ENCODE results near the gene CATSPERB.
"Not testable (repeated sequence)": the region's sequence is repeated elsewhere in the genome, so short reads cannot be mapped to it uniquely, and the experiment has no call there.

The CATSPERB gene

GRCh38 chr14:91570021-91570420 lies 161.9 kb downstream of the CATSPERB start:
- no peak for TF ChIP-seq EZH2 (IDR thresholded peaks at IDR 0.05; ENCODE audit: borderline replicate concordance, low read depth, low read length, severe bottlenecking)
- TF ChIP-seq CTCF (IDR thresholded peaks at IDR 0.05; ENCODE audit: borderline replicate concordance, extremely low read depth, low read length, poor library complexity, severe bottlenecking), result no peak
- Histone ChIP-seq H3K4me1 (ENCODE audit: insufficient read depth, low read length) (peaks cover 18% of the 10 kb centered on the region), H4K20me1 (ENCODE audit: insufficient read depth, low read length) (no peaks in the 10 kb centered on the region), H3K36me3 (ENCODE audit: insufficient read depth, low read length) (no peaks in the 10 kb centered on the region), H3K9ac (ENCODE audit: low read depth, low read length) (no peak overlapping the region), H3K4me2 (ENCODE audit: insufficient read depth, low read length) (no peak overlapping the region), H3K79me2 (ENCODE audit: insufficient read depth, low read length) (no peaks in the 10 kb centered on the region), H3K4me3 (ENCODE audit: low read depth in 1 of 2, low read length in 2 of 2) (no peak overlapping the region), H3K9me3 (ENCODE audit: insufficient read depth, low read length, severe bottlenecking) (no peaks in the 10 kb centered on the region), H2AFZ (ENCODE audit: low read depth, low read length) (no peak overlapping the region), H3K27me3 (ENCODE audit: insufficient read depth, low read length, poor library complexity) (peaks cover 3% of the 10 kb centered on the region), H3K27ac (ENCODE audit: low read length) (no peak overlapping the region)
- ATAC-seq (ENCODE audit: insufficient read depth, low read depth) (no peak), DNase-seq (no peak)

- no peak for ATAC-seq (ENCODE audit: insufficient read depth, low read depth)
- Histone ChIP-seq H4K20me1 (ENCODE audit: insufficient read depth, low read length) (no peaks in the 10 kb centered on the region), H3K79me2 (ENCODE audit: insufficient read depth, low read length) (no peaks in the 10 kb centered on the region), H2AFZ (ENCODE audit: low read depth, low read length) (no peak overlapping the region), H3K9ac (ENCODE audit: low read depth, low read length) (no peak overlapping the region), H3K9me3 (ENCODE audit: insufficient read depth, low read length, severe bottlenecking) (no peaks in the 10 kb centered on the region), H3K27me3 (ENCODE audit: insufficient read depth, low read length, poor library complexity) (peaks cover 3% of the 10 kb centered on the region), H3K27ac (ENCODE audit: low read length) (no peak overlapping the region), H3K4me3 (ENCODE audit: low read depth in 1 of 2, low read length in 2 of 2) (no peak overlapping the region), H3K36me3 (ENCODE audit: insufficient read depth, low read length) (no peaks in the 10 kb centered on the region), H3K4me1 (ENCODE audit: insufficient read depth, low read length) (peaks cover 13% of the 10 kb centered on the region), H3K4me2 (ENCODE audit: insufficient read depth, low read length) (no peak overlapping the region)
- no peak for TF ChIP-seq CTCF (IDR thresholded peaks at IDR 0.05; ENCODE audit: borderline replicate concordance, extremely low read depth, low read length, poor library complexity, severe bottlenecking)
- no peak for TF ChIP-seq EZH2 (IDR thresholded peaks at IDR 0.05; ENCODE audit: borderline replicate concordance, low read depth, low read length, severe bottlenecking)
- no peak for DNase-seq
These were observed 162.6 kb downstream of the CATSPERB start for GRCh38 chr14:91569301-91569700.

GRCh38 chr14:91568626-91569025 lies 163.3 kb downstream of the CATSPERB start:
- Histone ChIP-seq H3K36me3 (ENCODE audit: insufficient read depth, low read length) (no peaks in the 10 kb centered on the region), H4K20me1 (ENCODE audit: insufficient read depth, low read length) (no peaks in the 10 kb centered on the region), H3K79me2 (ENCODE audit: insufficient read depth, low read length) (no peaks in the 10 kb centered on the region), H3K27me3 (ENCODE audit: insufficient read depth, low read length, poor library complexity) (peaks cover 2% of the 10 kb centered on the region), H3K9ac (ENCODE audit: low read depth, low read length) (no peak overlapping the region), H3K27ac (ENCODE audit: low read length) (no peak overlapping the region), H3K9me3 (ENCODE audit: insufficient read depth, low read length, severe bottlenecking) (no peaks in the 10 kb centered on the region), H2AFZ (ENCODE audit: low read depth, low read length) (no peak overlapping the region), H3K4me1 (ENCODE audit: insufficient read depth, low read length) (peaks cover 6% of the 10 kb centered on the region), H3K4me3 (ENCODE audit: low read depth in 1 of 2, low read length in 2 of 2) (no peak overlapping the region), H3K4me2 (ENCODE audit: insufficient read depth, low read length) (no peak overlapping the region)
- DNase-seq, result no peak
- TF ChIP-seq EZH2 (IDR thresholded peaks at IDR 0.05; ENCODE audit: borderline replicate concordance, low read depth, low read length, severe bottlenecking) (no peak), CTCF (IDR thresholded peaks at IDR 0.05; ENCODE audit: borderline replicate concordance, extremely low read depth, low read length, poor library complexity, severe bottlenecking) (no peak)
- ATAC-seq (ENCODE audit: insufficient read depth, low read depth), result no peak

- not testable (repeated sequence) for H3K79me2 ChIP-seq (ENCODE audit: insufficient read depth, low read length); ATAC-seq (ENCODE audit: insufficient read depth, low read depth); H4K20me1 ChIP-seq (ENCODE audit: insufficient read depth, low read length)
These were observed 164.1 kb downstream of the CATSPERB start for GRCh38 chr14:91567827-91568226.

More at GRCh38 chr14:91567827-91568226, 164.1 kb downstream of the CATSPERB start:
- not testable (repeated sequence) for H3K27me3 ChIP-seq (ENCODE audit: insufficient read depth, low read length, poor library complexity); H3K9me3 ChIP-seq (ENCODE audit: insufficient read depth, low read length, severe bottlenecking); H3K4me1 ChIP-seq (ENCODE audit: insufficient read depth, low read length); H3K4me2 ChIP-seq (ENCODE audit: insufficient read depth, low read length); H3K4me3 ChIP-seq (ENCODE audit: low read depth in 1 of 2, low read length in 2 of 2); H3K9ac ChIP-seq (ENCODE audit: low read depth, low read length); H2AFZ ChIP-seq (ENCODE audit: low read depth, low read length); H3K27ac ChIP-seq (ENCODE audit: low read length); DNase-seq; H3K36me3 ChIP-seq (ENCODE audit: insufficient read depth, low read length)
